GM23338 (cell line): ENCODE results near the gene STIP1. TPM values are rescaled to one million over a fixed set of nuclear protein-coding genes. Genes with fewer than 3 reads are reported as not detected.

Experiments used
- ATAC-seq: fragments of 200-7000 bp; cut with Tn5 transposase; 3 replicates; pipeline ENCODE4 v1.9.1; 2020
- DNase-seq: peaks from one replicate; pipeline ENCODE4 v3.0.0-alpha.2; 2015; ENCODE audit warnings: low spot score
- H2AFZ ChIP-seq: fragments of 200-600 bp; sonication (generic); 2 replicates; pipeline ENCODE4 v1.8.0; 2016; ENCODE audit warnings: antibody characterized with exemption, mild to moderate bottlenecking, moderate library complexity
- H3F3A ChIP-seq: fragments of 200-600 bp; sonication (generic); replicated peaks from 2 replicates; pipeline ENCODE4 v1.8.0; 2017; ENCODE audit warnings: antibody characterized with exemption, mixed run types, low read depth
- H3K27ac ChIP-seq: fragments of 200-600 bp; sonication (generic); 2 replicates; pipeline ENCODE4 v1.6.1; 2016; ENCODE audit warnings: low read depth
- H3K27me3 ChIP-seq: fragments of 200-600 bp; sonication (generic); 2 replicates; pipeline ENCODE4 v1.8.0; 2016; ENCODE audit warnings: mild to moderate bottlenecking, mixed run types, moderate library complexity; ENCODE audit not compliant: insufficient read depth
- H3K36me3 ChIP-seq: fragments of 200-600 bp; sonication (generic); 2 replicates; pipeline ENCODE4 v1.8.0; 2016; ENCODE audit warnings: mild to moderate bottlenecking; ENCODE audit not compliant: insufficient read depth
- H3K4me1 ChIP-seq: fragments of 200-600 bp; sonication (generic); 2 replicates; pipeline ENCODE4 v1.8.0; 2016; ENCODE audit warnings: mild to moderate bottlenecking, moderate library complexity; ENCODE audit not compliant: insufficient read depth
- H3K4me2 ChIP-seq: fragments of 200-600 bp; sonication (generic); 2 replicates; pipeline ENCODE4 v1.7.1; 2017; ENCODE audit warnings: mixed run types
- H3K4me3 ChIP-seq: fragments of 200-600 bp; sonication (generic); 2 replicates; pipeline ENCODE4 v1.6.1; 2016; ENCODE audit warnings: mixed run types
- H3K79me2 ChIP-seq: fragments of 200-600 bp; sonication (generic); replicated peaks from 2 replicates; pipeline ENCODE4 v1.8.0; 2017; ENCODE audit warnings: mild to moderate bottlenecking; ENCODE audit not compliant: insufficient read depth
- H3K9me2 ChIP-seq: fragments of 200-600 bp; sonication (generic); 2 replicates; pipeline ENCODE4 v1.8.0; 2017; ENCODE audit not compliant: insufficient read depth
- H4K20me1 ChIP-seq: fragments of 200-600 bp; sonication (generic); replicated peaks from 2 replicates; pipeline ENCODE4 v1.8.0; 2017; ENCODE audit warnings: mild to moderate bottlenecking; ENCODE audit not compliant: insufficient read depth
- H3K27ac Mint-ChIP-seq: 2 replicates; pipeline ENCODE4 v1.8.0; 2020; ENCODE audit warnings: inconsistent platforms, mild to moderate bottlenecking, moderate library complexity, mixed read lengths
- H3K27me3 Mint-ChIP-seq: 3 replicates; pipeline ENCODE4 v1.8.0; 2022; ENCODE audit warnings: low read depth, mild to moderate bottlenecking, moderate library complexity, mixed read lengths, inconsistent platforms; ENCODE audit not compliant: insufficient read depth, poor library complexity
- H3K36me3 Mint-ChIP-seq: 3 replicates; pipeline ENCODE4 v1.8.0; 2021; ENCODE audit warnings: low read depth, mild to moderate bottlenecking, inconsistent platforms, moderate library complexity, mixed read lengths
- H3K4me1 Mint-ChIP-seq: 3 replicates; pipeline ENCODE4 v1.8.0; 2020; ENCODE audit warnings: mild to moderate bottlenecking, inconsistent platforms, mixed read lengths
- H3K4me3 Mint-ChIP-seq: 3 replicates; pipeline ENCODE4 v1.8.0; 2021; ENCODE audit warnings: moderate library complexity, mild to moderate bottlenecking, inconsistent platforms, mixed read lengths
- H3K9me3 Mint-ChIP-seq: 3 replicates; pipeline ENCODE4 v1.8.0; 2020; ENCODE audit warnings: moderate library complexity, mild to moderate bottlenecking, inconsistent platforms, mixed read lengths
- CREB1 ChIP-seq: fragments of 250-450 bp; sonication (Bioruptor Pico); IDR thresholded peaks from 2 replicates; pipeline ENCODE4 v1.5.0; 2020; ENCODE audit warnings: low read depth, mild to moderate bottlenecking, moderate library complexity
- EZH2 ChIP-seq: fragments of 200-600 bp; sonication (generic); IDR thresholded peaks from one replicate; pipeline ENCODE4 v1.8.0; 2017; ENCODE audit warnings: antibody characterized with exemption, mild to moderate bottlenecking, low read depth; ENCODE audit not compliant: unreplicated experiment
- EZH2phosphoT487 ChIP-seq: fragments of 200-600 bp; sonication (generic); IDR thresholded peaks from one replicate; pipeline ENCODE4 v1.8.1; 2018; ENCODE audit warnings: antibody characterized with exemption; ENCODE audit not compliant: unreplicated experiment
- JUNB ChIP-seq: IDR thresholded peaks from one replicate; pipeline ENCODE4 v1.6.1; 2016; ENCODE audit warnings: antibody characterized with exemption; ENCODE audit not compliant: unreplicated experiment
- NANOG ChIP-seq: IDR thresholded peaks from 2 replicates; pipeline ENCODE4 v1.6.1; 2016; ENCODE audit warnings: antibody characterized with exemption, borderline replicate concordance
- POLR2AphosphoS5 ChIP-seq: IDR thresholded peaks from 2 replicates; pipeline ENCODE4 v1.6.1; 2016; ENCODE audit warnings: antibody characterized with exemption, low read depth
- ZNF114 ChIP-seq: fragments of 250-450 bp; sonication (Bioruptor Pico); IDR thresholded peaks from 2 replicates; pipeline ENCODE4 v1.5.0; 2020; ENCODE audit warnings: mild to moderate bottlenecking, moderate library complexity
- ZNF331 ChIP-seq: fragments of 250-450 bp; sonication (Bioruptor Pico); IDR thresholded peaks from 2 replicates; pipeline ENCODE4 v1.5.0; 2020; ENCODE audit warnings: low read depth, mild to moderate bottlenecking, moderate library complexity
- polyA plus RNA-seq: library from polyadenylated mRNA; unstranded; fragments of >200 nt; fragmentation: Nextera tagmentation; extraction: Ambion mirVana; gene quantifications from 2 replicates; pipeline ENCODE4 v1.2.1, GENCODE V29; 2016
- total RNA-seq: library from RNA; depleted of rRNA; stranded (reverse); fragments of >200 nt; shearing (Covaris generic); gene quantifications from 2 replicates; pipeline ENCODE4 v1.2.3, GENCODE V29; 2014
- TF ChIP-seq, protein P1 (sequence below): fragments of 250-450 bp; sonication (Bioruptor Pico); IDR thresholded peaks from 2 replicates; pipeline ENCODE4 v1.5.0; 2020; ENCODE audit warnings: mild to moderate bottlenecking, moderate library complexity
- TF ChIP-seq, protein P2 (sequence below): IDR thresholded peaks from 2 replicates; pipeline ENCODE4 v1.6.1; 2016; ENCODE audit warnings: antibody characterized with exemption

Gene STIP1
- total and polyA plus RNA-seq, 2 experiments from 2014 or later = 213 to 351 TPM

DNA sequence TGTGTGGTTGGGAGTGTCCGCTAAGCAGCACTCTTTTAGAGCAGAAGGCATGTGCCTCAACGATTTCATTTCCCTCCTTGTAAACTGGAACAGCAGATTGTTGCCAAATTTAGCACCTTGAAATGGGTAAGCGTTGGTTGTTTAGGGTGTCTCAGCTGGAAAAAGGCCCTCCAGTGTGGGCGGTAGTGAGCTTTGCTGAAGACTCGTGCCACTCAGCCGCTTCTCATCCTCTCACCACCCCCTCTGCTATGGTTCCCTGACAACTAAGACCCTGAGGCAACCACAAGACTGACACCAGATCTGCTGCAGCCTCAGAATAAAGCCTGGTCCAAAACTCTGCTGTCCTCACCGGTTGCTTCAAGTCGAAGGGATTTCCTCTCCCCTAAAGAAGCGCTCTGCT is 10.7 kb downstream of the STIP1 start (continued):
- TF ChIP-seq, protein P1, sequence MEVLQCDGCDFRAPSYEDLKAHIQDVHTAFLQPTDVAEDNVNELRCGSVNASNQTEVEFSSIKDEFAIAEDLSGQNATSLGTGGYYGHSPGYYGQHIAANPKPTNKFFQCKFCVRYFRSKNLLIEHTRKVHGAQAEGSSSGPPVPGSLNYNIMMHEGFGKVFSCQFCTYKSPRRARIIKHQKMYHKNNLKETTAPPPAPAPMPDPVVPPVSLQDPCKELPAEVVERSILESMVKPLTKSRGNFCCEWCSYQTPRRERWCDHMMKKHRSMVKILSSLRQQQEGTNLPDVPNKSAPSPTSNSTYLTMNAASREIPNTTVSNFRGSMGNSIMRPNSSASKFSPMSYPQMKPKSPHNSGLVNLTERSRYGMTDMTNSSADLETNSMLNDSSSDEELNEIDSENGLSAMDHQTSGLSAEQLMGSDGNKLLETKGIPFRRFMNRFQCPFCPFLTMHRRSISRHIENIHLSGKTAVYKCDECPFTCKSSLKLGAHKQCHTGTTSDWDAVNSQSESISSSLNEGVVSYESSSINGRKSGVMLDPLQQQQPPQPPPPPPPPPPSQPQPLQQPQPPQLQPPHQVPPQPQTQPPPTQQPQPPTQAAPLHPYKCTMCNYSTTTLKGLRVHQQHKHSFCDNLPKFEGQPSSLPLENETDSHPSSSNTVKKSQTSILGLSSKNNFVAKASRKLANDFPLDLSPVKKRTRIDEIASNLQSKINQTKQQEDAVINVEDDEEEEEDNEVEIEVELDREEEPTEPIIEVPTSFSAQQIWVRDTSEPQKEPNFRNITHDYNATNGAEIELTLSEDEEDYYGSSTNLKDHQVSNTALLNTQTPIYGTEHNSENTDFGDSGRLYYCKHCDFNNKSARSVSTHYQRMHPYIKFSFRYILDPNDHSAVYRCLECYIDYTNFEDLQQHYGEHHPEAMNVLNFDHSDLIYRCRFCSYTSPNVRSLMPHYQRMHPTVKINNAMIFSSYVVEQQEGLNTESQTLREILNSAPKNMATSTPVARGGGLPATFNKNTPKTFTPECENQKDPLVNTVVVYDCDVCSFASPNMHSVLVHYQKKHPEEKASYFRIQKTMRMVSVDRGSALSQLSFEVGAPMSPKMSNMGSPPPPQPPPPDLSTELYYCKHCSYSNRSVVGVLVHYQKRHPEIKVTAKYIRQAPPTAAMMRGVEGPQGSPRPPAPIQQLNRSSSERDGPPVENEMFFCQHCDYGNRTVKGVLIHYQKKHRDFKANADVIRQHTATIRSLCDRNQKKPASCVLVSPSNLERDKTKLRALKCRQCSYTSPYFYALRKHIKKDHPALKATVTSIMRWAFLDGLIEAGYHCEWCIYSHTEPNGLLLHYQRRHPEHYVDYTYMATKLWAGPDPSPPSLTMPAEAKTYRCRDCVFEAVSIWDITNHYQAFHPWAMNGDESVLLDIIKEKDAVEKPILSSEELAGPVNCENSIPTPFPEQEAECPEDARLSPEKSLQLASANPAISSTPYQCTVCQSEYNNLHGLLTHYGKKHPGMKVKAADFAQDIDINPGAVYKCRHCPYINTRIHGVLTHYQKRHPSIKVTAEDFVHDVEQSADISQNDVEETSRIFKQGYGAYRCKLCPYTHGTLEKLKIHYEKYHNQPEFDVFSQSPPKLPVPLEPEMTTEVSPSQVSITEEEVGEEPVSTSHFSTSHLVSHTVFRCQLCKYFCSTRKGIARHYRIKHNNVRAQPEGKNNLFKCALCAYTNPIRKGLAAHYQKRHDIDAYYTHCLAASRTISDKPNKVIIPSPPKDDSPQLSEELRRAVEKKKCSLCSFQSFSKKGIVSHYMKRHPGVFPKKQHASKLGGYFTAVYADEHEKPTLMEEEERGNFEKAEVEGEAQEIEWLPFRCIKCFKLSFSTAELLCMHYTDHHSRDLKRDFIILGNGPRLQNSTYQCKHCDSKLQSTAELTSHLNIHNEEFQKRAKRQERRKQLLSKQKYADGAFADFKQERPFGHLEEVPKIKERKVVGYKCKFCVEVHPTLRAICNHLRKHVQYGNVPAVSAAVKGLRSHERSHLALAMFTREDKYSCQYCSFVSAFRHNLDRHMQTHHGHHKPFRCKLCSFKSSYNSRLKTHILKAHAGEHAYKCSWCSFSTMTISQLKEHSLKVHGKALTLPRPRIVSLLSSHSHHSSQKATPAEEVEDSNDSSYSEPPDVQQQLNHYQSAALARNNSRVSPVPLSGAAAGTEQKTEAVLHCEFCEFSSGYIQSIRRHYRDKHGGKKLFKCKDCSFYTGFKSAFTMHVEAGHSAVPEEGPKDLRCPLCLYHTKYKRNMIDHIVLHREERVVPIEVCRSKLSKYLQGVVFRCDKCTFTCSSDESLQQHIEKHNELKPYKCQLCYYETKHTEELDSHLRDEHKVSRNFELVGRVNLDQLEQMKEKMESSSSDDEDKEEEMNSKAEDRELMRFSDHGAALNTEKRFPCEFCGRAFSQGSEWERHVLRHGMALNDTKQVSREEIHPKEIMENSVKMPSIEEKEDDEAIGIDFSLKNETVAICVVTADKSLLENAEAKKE (CRISPR knock-in tag) = no peak
- TF ChIP-seq NANOG (no peak), JUNB (no peak), ZNF114 (CRISPR knock-in tag) (no peak), CREB1 (no peak), ZNF331 (CRISPR knock-in tag) (no peak), POLR2AphosphoS5 (no peak), EZH2 (no peak), EZH2phosphoT487 (no peak)
- TF ChIP-seq, protein P2, sequence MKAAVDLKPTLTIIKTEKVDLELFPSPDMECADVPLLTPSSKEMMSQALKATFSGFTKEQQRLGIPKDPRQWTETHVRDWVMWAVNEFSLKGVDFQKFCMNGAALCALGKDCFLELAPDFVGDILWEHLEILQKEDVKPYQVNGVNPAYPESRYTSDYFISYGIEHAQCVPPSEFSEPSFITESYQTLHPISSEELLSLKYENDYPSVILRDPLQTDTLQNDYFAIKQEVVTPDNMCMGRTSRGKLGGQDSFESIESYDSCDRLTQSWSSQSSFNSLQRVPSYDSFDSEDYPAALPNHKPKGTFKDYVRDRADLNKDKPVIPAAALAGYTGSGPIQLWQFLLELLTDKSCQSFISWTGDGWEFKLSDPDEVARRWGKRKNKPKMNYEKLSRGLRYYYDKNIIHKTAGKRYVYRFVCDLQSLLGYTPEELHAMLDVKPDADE = no peak

GRCh38 chr11:64198511-64198910 is 12.5 kb downstream of the STIP1 start:
- Histone ChIP-seq H3K36me3 (peaks cover 92% of the 10 kb centered on the region), H4K20me1 (peaks cover 64% of the 10 kb centered on the region), H3K4me3 (no peak overlapping the region), H3K4me2 (no peak overlapping the region), H3K4me1 (no peaks in the 10 kb centered on the region), H3K9me2 (no peaks in the 10 kb centered on the region), H3F3A (peaks cover 69% of the 10 kb centered on the region), H3K27me3 (no peaks in the 10 kb centered on the region), H3K79me2 (peaks cover 18% of the 10 kb centered on the region; the same call in 1 of the 2 replicates), H2AFZ (no peak overlapping the region), H3K27ac (no peak overlapping the region)
- no peak for DNase-seq
- H3K4me3 Mint-ChIP-seq = no peak overlapping the region
- H3K4me1 Mint-ChIP-seq = peaks cover 4% of the 10 kb centered on the region; the same call in 2 of the 3 replicates
- no peaks in the 10 kb centered on the region for H3K9me3 Mint-ChIP-seq
- no peak overlapping the region for H3K27ac Mint-ChIP-seq
- no peak for ATAC-seq
- peaks cover 5% of the 10 kb centered on the region for H3K27me3 Mint-ChIP-seq
- peaks cover 98% of the 10 kb centered on the region for H3K36me3 Mint-ChIP-seq
- TF ChIP-seq EZH2 (no peak), NANOG (no peak), EZH2phosphoT487 (no peak)
- TF ChIP-seq, protein P1 (CRISPR knock-in tag) = no peak
